HepG2 (cell line): Measurements from ENCODE around the gene PML.
"Not testable (repeated sequence)": the region's sequence is repeated elsewhere in the genome, so short reads cannot be mapped to it uniquely, and the experiment has no call there.

Experiments used
- JUN ChIP-seq: sonication (generic); formaldehyde crosslinking; IDR thresholded peaks from 2 replicates; pipeline ENCODE4 v1.4.0; 2020; ENCODE audit warnings: mild to moderate bottlenecking, missing genetic modification reagents
- MTA1 ChIP-seq: sonication (generic); formaldehyde crosslinking; IDR thresholded peaks from 2 replicates; pipeline ENCODE4 v1.4.0; 2020; ENCODE audit warnings: missing genetic modification reagents, mild to moderate bottlenecking, borderline replicate concordance
- NFYB ChIP-seq: sonication (generic); formaldehyde crosslinking; IDR thresholded peaks from 2 replicates; pipeline ENCODE4 v1.4.0; 2020; ENCODE audit warnings: missing genetic modification reagents
- PHB2 ChIP-seq: fragments of 450-650 bp; IDR thresholded peaks from 2 replicates; pipeline ENCODE4 v1.6.1; 2018; ENCODE audit not compliant: partially characterized antibody
- RBM39 ChIP-seq: fragments of 200-400 bp; formaldehyde crosslinking; IDR thresholded peaks from one replicate; pipeline ENCODE4 v1.6.1; 2018; ENCODE audit warnings: antibody characterized with exemption, mild to moderate bottlenecking, low read depth, low read length; ENCODE audit not compliant: poor library complexity, severe bottlenecking
- ZNF777 ChIP-seq: sonication (generic); formaldehyde crosslinking; IDR thresholded peaks from 2 replicates; pipeline ENCODE4 v1.4.0; 2020; ENCODE audit warnings: missing genetic modification reagents
- TF ChIP-seq, protein P1 (sequence below): sonication (generic); formaldehyde crosslinking; IDR thresholded peaks from 2 replicates; pipeline ENCODE4 v1.9.0; 2021; ENCODE audit warnings: missing genetic modification reagents, borderline replicate concordance
- TF ChIP-seq, protein P2 (sequence below): IDR thresholded peaks from 2 replicates; pipeline ENCODE4 v1.6.1; 2016; ENCODE audit warnings: missing compliant biosample characterization, missing genetic modification reagents, borderline replicate concordance
- TF ChIP-seq, protein P3 (sequence below): sonication (generic); formaldehyde crosslinking; conservative IDR thresholded peaks from 2 replicates; pipeline ENCODE4 v1.4.0; 2020; ENCODE audit warnings: missing genetic modification reagents
- TF ChIP-seq, protein P4 (sequence below): conservative IDR thresholded peaks from 2 replicates; pipeline ENCODE4 v1.6.1; 2018; ENCODE audit warnings: missing genetic modification reagents
- TF ChIP-seq, protein P5 (sequence below): sonication (generic); formaldehyde crosslinking; IDR thresholded peaks from 2 replicates; pipeline ENCODE4 v1.4.0; 2020; ENCODE audit warnings: missing genetic modification reagents

DNA sequence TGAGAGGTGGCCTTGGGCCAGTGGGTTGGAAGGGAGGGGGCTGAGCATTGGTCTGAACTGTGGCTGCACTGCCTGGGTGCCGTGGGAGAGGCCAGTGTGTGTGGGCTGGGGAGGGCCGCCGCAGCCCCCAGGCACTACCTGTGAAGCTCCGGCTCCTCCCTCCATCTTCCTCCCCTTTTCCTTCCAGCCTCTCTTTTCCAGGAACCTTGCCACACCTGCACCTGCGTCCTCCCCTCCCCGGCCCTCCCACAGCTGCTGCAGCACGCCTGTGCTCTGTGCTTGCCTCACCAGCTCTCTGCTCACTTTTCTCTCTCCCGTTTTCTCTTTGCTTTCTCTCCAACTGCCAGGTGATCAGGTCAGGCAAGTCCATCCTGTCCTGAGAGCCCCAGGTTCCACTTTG lies 70.3 kb downstream of the PML start:
- not testable (repeated sequence) for TF ChIP-seq MTA1 (CRISPR knock-in tag); NFYB; JUN; ZNF777 (CRISPR knock-in tag); PHB2; RBM39
- TF ChIP-seq, protein P1, sequence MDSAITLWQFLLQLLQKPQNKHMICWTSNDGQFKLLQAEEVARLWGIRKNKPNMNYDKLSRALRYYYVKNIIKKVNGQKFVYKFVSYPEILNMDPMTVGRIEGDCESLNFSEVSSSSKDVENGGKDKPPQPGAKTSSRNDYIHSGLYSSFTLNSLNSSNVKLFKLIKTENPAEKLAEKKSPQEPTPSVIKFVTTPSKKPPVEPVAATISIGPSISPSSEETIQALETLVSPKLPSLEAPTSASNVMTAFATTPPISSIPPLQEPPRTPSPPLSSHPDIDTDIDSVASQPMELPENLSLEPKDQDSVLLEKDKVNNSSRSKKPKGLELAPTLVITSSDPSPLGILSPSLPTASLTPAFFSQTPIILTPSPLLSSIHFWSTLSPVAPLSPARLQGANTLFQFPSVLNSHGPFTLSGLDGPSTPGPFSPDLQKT (CRISPR knock-in tag): not testable (repeated sequence)
- TF ChIP-seq, protein P2, sequence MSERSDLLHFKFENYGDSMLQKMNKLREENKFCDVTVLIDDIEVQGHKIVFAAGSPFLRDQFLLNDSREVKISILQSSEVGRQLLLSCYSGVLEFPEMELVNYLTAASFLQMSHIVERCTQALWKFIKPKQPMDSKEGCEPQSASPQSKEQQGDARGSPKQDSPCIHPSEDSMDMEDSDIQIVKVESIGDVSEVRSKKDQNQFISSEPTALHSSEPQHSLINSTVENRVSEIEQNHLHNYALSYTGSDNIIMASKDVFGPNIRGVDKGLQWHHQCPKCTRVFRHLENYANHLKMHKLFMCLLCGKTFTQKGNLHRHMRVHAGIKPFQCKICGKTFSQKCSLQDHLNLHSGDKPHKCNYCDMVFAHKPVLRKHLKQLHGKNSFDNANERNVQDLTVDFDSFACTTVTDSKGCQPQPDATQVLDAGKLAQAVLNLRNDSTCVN (CRISPR knock-in tag): not testable (repeated sequence)
- TF ChIP-seq, protein P3, sequence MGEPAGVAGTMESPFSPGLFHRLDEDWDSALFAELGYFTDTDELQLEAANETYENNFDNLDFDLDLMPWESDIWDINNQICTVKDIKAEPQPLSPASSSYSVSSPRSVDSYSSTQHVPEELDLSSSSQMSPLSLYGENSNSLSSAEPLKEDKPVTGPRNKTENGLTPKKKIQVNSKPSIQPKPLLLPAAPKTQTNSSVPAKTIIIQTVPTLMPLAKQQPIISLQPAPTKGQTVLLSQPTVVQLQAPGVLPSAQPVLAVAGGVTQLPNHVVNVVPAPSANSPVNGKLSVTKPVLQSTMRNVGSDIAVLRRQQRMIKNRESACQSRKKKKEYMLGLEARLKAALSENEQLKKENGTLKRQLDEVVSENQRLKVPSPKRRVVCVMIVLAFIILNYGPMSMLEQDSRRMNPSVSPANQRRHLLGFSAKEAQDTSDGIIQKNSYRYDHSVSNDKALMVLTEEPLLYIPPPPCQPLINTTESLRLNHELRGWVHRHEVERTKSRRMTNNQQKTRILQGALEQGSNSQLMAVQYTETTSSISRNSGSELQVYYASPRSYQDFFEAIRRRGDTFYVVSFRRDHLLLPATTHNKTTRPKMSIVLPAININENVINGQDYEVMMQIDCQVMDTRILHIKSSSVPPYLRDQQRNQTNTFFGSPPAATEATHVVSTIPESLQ (CRISPR knock-in tag): not testable (repeated sequence)
- TF ChIP-seq, protein P4, sequence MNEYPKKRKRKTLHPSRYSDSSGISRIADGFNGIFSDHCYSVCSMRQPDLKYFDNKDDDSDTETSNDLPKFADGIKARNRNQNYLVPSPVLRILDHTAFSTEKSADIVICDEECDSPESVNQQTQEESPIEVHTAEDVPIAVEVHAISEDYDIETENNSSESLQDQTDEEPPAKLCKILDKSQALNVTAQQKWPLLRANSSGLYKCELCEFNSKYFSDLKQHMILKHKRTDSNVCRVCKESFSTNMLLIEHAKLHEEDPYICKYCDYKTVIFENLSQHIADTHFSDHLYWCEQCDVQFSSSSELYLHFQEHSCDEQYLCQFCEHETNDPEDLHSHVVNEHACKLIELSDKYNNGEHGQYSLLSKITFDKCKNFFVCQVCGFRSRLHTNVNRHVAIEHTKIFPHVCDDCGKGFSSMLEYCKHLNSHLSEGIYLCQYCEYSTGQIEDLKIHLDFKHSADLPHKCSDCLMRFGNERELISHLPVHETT (CRISPR knock-in tag): not testable (repeated sequence)
- TF ChIP-seq, protein P5, sequence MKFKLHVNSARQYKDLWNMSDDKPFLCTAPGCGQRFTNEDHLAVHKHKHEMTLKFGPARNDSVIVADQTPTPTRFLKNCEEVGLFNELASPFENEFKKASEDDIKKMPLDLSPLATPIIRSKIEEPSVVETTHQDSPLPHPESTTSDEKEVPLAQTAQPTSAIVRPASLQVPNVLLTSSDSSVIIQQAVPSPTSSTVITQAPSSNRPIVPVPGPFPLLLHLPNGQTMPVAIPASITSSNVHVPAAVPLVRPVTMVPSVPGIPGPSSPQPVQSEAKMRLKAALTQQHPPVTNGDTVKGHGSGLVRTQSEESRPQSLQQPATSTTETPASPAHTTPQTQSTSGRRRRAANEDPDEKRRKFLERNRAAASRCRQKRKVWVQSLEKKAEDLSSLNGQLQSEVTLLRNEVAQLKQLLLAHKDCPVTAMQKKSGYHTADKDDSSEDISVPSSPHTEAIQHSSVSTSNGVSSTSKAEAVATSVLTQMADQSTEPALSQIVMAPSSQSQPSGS (CRISPR knock-in tag): not testable (repeated sequence)
